A549 (cell line): ENCODE data around the gene DIO1. TPM values are rescaled to one million over a fixed set of nuclear protein-coding genes. Genes with fewer than 3 reads are reported as not detected.

Experiments used
- ATAC-seq, 2 experiments: fragments of 200-7000 bp in 1 of 2; fragments of >200 bp in 1 of 2; cut with Nextera tagmentation in 1 of 2; cut with Tn5 transposase in 1 of 2; 3 replicates each; pipeline versions ENCODE4 v1.8.0 to v1.9.1; 2018 to 2020; ENCODE audit warnings: mild to moderate bottlenecking in 1 of 2, moderate library complexity in 1 of 2
- CTCF ChIA-PET: fragments of 300-600 bp; sonication (Branson Sonifier 250); formaldehyde crosslinking; extraction: SDS; loops from one replicate; lab custom pipeline; 2021; ENCODE audit warnings: antibody characterized with exemption, inconsistent platforms; lab: Yijun Ruan, JAX
- POLR2A ChIA-PET: fragments of 350-600 bp; formaldehyde crosslinking; extraction: SDS; loops from one replicate; lab custom pipeline; 2021; ENCODE audit warnings: antibody characterized with exemption, inconsistent platforms; lab: Yijun Ruan, JAX
- DNase-seq, 2 experiments: peaks; one replicate each; pipeline versions ENCODE4 v3.0.0 to v3.0.0-alpha.2; 2011 to 2016; ENCODE audit warnings: low read depth in 1 of 2, low spot score in 1 of 2
- FAIRE-seq: peaks from 2 replicates; lab custom pipeline; 2011; peaks lifted over from hg19 to GRCh38; lab: Jason Lieb, UNC
- H3K27ac ChIP-seq, 2 experiments: fragments of >200 bp; sonication (Bioruptor Twin); formaldehyde crosslinking; 3 replicates each; pipeline ENCODE4 v1.5.1; 2016 to 2017
- H3K4me1 ChIP-seq: fragments of >200 bp; sonication (Bioruptor Twin); formaldehyde crosslinking; 3 replicates; pipeline ENCODE4 v1.6.1; 2016
- H3K4me2 ChIP-seq: fragments of >200 bp; sonication (Bioruptor Twin); formaldehyde crosslinking; 3 replicates; pipeline ENCODE4 v1.6.1; 2016
- H3K4me3 ChIP-seq: fragments of >200 bp; sonication (Bioruptor Twin); formaldehyde crosslinking; 3 replicates; pipeline ENCODE4 v1.5.1; 2016
- H3K9me3 ChIP-seq: fragments of >200 bp; sonication (Bioruptor Twin); formaldehyde crosslinking; 3 replicates; pipeline ENCODE4 v1.6.1; 2016
- EHF ChIP-seq: fragments of 250-450 bp; sonication (Bioruptor Pico); IDR thresholded peaks from 2 replicates; pipeline ENCODE4 v1.5.0; 2020; ENCODE audit warnings: mild to moderate bottlenecking
- EHMT2 ChIP-seq: fragments of 200-600 bp; sonication (generic); IDR thresholded peaks from 2 replicates; pipeline ENCODE4 v1.6.1; 2016; ENCODE audit warnings: antibody characterized with exemption, low read depth, mild to moderate bottlenecking, moderate library complexity
- EP300 ChIP-seq, 2 experiments: fragments of >200 bp; sonication (Bioruptor Twin); formaldehyde crosslinking; IDR thresholded peaks; 2 replicates in 1 of 2; 3 replicates in 1 of 2; pipeline ENCODE4 v1.6.1; 2016 to 2017
- ESRRA ChIP-seq: fragments of 150-350 bp; IDR thresholded peaks from 2 replicates; pipeline ENCODE4 v1.6.1; 2014; ENCODE audit warnings: mild to moderate bottlenecking, low read length, borderline replicate concordance
- FOSB ChIP-seq: fragments of 250-450 bp; sonication (Bioruptor Pico); IDR thresholded peaks from 2 replicates; pipeline ENCODE4 v1.5.0; 2020; ENCODE audit warnings: mild to moderate bottlenecking, moderate library complexity
- FOSL2 ChIP-seq, 2 experiments: fragments of 450-650 bp in 1 of 2; fragments of >200 bp in 1 of 2; sonication (Bioruptor Twin) in 1 of 2; formaldehyde crosslinking; IDR thresholded peaks; 2 replicates each; pipeline versions ENCODE4 v1.5.0 to v1.6.1; 2016 to 2020; ENCODE audit warnings: mild to moderate bottlenecking in 1 of 2, moderate library complexity in 1 of 2
- GATA3 ChIP-seq: IDR thresholded peaks from 2 replicates; pipeline ENCODE4 v1.6.1; 2012; ENCODE audit warnings: borderline replicate concordance
- HDAC2 ChIP-seq: fragments of 200-600 bp; sonication (generic); IDR thresholded peaks from 2 replicates; pipeline ENCODE4 v1.6.1; 2016
- HEYL ChIP-seq: fragments of 250-450 bp; sonication (Bioruptor Pico); IDR thresholded peaks from 2 replicates; pipeline ENCODE4 v1.8.0; 2021; ENCODE audit warnings: mild to moderate bottlenecking, moderate library complexity
- HOXB5 ChIP-seq: fragments of 250-450 bp; sonication (Bioruptor Pico); IDR thresholded peaks from 2 replicates; pipeline ENCODE4 v1.5.0; 2020; ENCODE audit warnings: mild to moderate bottlenecking, moderate library complexity
- KDM1A ChIP-seq: fragments of 200-600 bp; sonication (generic); IDR thresholded peaks from 2 replicates; pipeline ENCODE4 v1.6.1; 2016; ENCODE audit warnings: low read depth, mild to moderate bottlenecking
- MAFK ChIP-seq: fragments of 450-650 bp; IDR thresholded peaks from 2 replicates; pipeline ENCODE4 v1.6.1; 2014; ENCODE audit not compliant: partially characterized antibody
- MYC ChIP-seq: IDR thresholded peaks from 2 replicates; pipeline ENCODE4 v1.6.1; 2012; ENCODE audit warnings: mild to moderate bottlenecking, inconsistent platforms, low read length, improper control_type of control experiment, borderline replicate concordance
- POLR2AphosphoS2 ChIP-seq: conservative IDR thresholded peaks from 2 replicates; pipeline ENCODE4 v1.6.1; 2012; ENCODE audit warnings: low read length, improper control_type of control experiment, inconsistent platforms
- RAD21 ChIP-seq, 2 experiments: fragments of >200 bp in 1 of 2; sonication (Bioruptor Twin) in 1 of 2; formaldehyde crosslinking in 1 of 2; IDR thresholded peaks in 1 of 2; conservative IDR thresholded peaks in 1 of 2; 2 replicates in 1 of 2; 3 replicates in 1 of 2; pipeline ENCODE4 v1.6.1; 2012 to 2018; ENCODE audit warnings: inconsistent platforms in 1 of 2
- RCOR1 ChIP-seq: fragments of 150-350 bp; IDR thresholded peaks from 2 replicates; pipeline ENCODE4 v1.6.1; 2014; ENCODE audit warnings: antibody characterized with exemption, low read length, low read depth
- RFX5 ChIP-seq: fragments of 450-650 bp; IDR thresholded peaks from 2 replicates; pipeline ENCODE4 v1.7.1; 2014; ENCODE audit warnings: antibody characterized with exemption, mild to moderate bottlenecking, moderate library complexity
- ZFP36 ChIP-seq: fragments of 450-650 bp; IDR thresholded peaks from 2 replicates; pipeline ENCODE4 v1.6.1; 2014; ENCODE audit warnings: borderline replicate concordance; ENCODE audit not compliant: partially characterized antibody
- WGBS: methylation state at CpG from one replicate; pipeline ENCODE4 v1.1.6; 2017; ENCODE audit errors: missing lambda C conversion rate; 5-methylcytosine and 5-hydroxymethylcytosine counted together
- polyA plus RNA-seq, 4 experiments: library from polyadenylated mRNA; depleted of rRNA in 3 of 4; stranded (reverse); fragments of >200 nt; fragmentation: RNase III in 1 of 4; extraction: RNeasy Plus Mini Kit Qiagen cat#74134 plus additional on column Dnase treatment in 1 of 4; gene quantifications; 2 replicates in 3 of 4; 3 replicates in 1 of 4; pipeline ENCODE4 v1.2.3, GENCODE V29; 2011 to 2017
- TF ChIP-seq, protein P1 (sequence below): fragments of >200 bp; sonication (Bioruptor Twin); formaldehyde crosslinking; IDR thresholded peaks from 2 replicates; pipeline ENCODE4 v1.6.1; 2016
- TF ChIP-seq, protein P2 (sequence below): fragments of 250-450 bp; sonication (Bioruptor Pico); IDR thresholded peaks from 2 replicates; pipeline ENCODE4 v1.5.0; 2021; ENCODE audit warnings: mild to moderate bottlenecking, moderate library complexity, borderline replicate concordance
- TF ChIP-seq, protein P3 (sequence below): fragments of 250-450 bp; sonication (Bioruptor Pico); IDR thresholded peaks from 2 replicates; pipeline ENCODE4 v1.5.0; 2020; ENCODE audit warnings: low read depth, mild to moderate bottlenecking, moderate library complexity
- TF ChIP-seq, protein P4 (sequence below): fragments of >200 bp; sonication (Bioruptor Twin); formaldehyde crosslinking; IDR thresholded peaks from 3 replicates; pipeline ENCODE4 v1.6.1; 2016
- TF ChIP-seq, protein P5 (sequence below): fragments of >200 bp; sonication (Bioruptor Twin); formaldehyde crosslinking; IDR thresholded peaks from 3 replicates; pipeline ENCODE4 v1.5.1; 2016
- TF ChIP-seq, protein P6 (sequence below): IDR thresholded peaks from 2 replicates; pipeline ENCODE4 v1.6.1; 2012

Gene DIO1
- polyA plus RNA-seq, 2 of the 4 experiments (the other 2 are of a cell fraction), result 0.13 TPM; not detected in 1

DNA sequence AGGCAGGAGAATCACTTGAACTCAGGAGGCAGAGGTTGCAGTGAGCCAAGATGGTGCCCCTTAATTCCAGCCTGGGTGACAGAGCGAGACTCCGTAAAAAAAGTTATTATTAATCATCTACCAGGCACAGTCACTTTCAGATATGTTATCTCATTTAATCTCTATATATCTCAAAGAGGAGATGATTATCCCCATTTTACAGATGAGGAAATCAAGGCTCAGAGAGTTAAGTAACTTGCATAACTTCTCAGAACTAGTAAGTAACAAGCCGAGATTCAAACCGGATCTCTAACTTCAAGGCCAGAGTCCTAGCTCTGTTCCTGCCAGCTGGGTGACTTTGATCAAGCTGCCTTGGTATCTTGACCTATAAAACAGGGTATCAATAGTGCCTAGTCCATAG is 17.5 kb downstream of the DIO1 start:
- ChIA-PET POLR2A (no interaction called here), CTCF (interaction anchor here (1.2 kb wide), 1 partner anchor 48 kb away, joined by 5 read pairs; no protein-coding TSS in a partner anchor)
- TF ChIP-seq, protein P1, sequence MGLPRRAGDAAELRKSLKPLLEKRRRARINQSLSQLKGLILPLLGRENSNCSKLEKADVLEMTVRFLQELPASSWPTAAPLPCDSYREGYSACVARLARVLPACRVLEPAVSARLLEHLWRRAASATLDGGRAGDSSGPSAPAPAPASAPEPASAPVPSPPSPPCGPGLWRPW, result no peak
- TF ChIP-seq ESRRA (no peak), HEYL (CRISPR knock-in tag) (no peak), RFX5 (no peak), MAFK (no peak), KDM1A (no peak), EHF (CRISPR knock-in tag) (no peak), EP300 (IDR thresholded peaks at IDR 0.05) (no peak), GATA3 (no peak), RCOR1 (no peak), POLR2AphosphoS2 (no peak), HOXB5 (CRISPR knock-in tag) (no peak), RAD21 (conservative IDR thresholded peaks at IDR 0.05 in 1 of 2, IDR thresholded peaks at IDR 0.05 in 1 of 2) (no peak), HDAC2 (no peak)
- TF ChIP-seq, protein P2, sequence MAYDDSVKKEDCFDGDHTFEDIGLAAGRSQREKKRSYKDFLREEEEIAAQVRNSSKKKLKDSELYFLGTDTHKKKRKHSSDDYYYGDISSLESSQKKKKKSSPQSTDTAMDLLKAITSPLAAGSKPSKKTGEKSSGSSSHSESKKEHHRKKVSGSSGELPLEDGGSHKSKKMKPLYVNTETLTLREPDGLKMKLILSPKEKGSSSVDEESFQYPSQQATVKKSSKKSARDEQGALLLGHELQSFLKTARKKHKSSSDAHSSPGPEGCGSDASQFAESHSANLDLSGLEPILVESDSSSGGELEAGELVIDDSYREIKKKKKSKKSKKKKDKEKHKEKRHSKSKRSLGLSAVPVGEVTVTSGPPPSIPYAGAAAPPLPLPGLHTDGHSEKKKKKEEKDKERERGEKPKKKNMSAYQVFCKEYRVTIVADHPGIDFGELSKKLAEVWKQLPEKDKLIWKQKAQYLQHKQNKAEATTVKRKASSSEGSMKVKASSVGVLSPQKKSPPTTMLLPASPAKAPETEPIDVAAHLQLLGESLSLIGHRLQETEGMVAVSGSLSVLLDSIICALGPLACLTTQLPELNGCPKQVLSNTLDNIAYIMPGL (CRISPR knock-in tag), result no peak
- TF ChIP-seq, protein P3, sequence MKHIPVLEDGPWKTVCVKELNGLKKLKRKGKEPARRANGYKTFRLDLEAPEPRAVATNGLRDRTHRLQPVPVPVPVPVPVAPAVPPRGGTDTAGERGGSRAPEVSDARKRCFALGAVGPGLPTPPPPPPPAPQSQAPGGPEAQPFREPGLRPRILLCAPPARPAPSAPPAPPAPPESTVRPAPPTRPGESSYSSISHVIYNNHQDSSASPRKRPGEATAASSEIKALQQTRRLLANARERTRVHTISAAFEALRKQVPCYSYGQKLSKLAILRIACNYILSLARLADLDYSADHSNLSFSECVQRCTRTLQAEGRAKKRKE (CRISPR knock-in tag), result no peak
- Histone ChIP-seq H3K4me3 (no peak overlapping the region), H3K4me1 (peaks cover 12% of the 10 kb centered on the region; the same call in 2 of the 3 replicates), H3K4me2 (no peak overlapping the region), H3K9me3 (no peaks in the 10 kb centered on the region), H3K27ac (no peak overlapping the region)
- 95% methylated on average over 4 of the region's 4 CpGs for WGBS
- DNase-seq (no peak), FAIRE-seq (no peak), ATAC-seq (no peak)

DNA sequence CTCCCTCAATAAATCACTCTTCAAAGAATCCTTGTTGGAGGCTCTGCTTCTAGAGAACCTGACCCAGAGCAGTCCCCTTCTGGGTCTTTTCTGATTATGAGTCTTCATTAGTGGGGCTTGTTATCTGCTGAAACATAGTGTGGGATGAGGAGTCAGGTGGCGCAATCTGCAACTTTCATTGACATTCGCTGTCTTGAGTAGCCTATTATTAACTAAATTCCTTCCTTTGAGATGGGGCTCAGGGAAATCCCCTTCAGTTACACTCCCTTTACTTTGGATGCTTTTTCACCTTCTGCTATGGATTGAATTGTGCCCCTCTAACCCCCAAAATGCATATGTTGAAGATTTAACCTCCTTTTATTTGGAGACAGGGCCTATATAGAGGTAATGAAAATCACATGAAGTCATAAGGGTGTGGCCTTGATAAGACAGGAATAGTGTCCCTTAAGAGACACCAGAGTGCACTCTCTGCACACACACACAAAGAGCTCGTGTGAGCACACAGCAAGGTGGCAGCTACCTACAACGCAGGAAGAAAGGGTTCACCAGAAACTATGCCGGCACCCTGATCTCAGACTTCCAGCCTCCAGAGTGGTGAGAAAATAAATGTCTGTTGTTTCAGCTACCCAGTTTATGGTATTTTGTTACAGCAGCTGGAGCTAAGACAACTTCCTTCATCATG is 19.5 kb downstream of the DIO1 start:
- no peak for DNase-seq
- no peaks in the 10 kb centered on the region for H3K9me3 ChIP-seq
- H3K27ac ChIP-seq, result no peak overlapping the region
- POLR2A ChIA-PET, result no interaction called here
- CTCF ChIA-PET, result interaction anchor here (0.9 kb wide), 1 partner anchor 53 kb away, joined by 3 read pairs; no protein-coding TSS in a partner anchor
- TF ChIP-seq EHMT2 (no peak), POLR2AphosphoS2 (no peak), FOSL2 (IDR thresholded peaks at IDR 0.05) (no peak), FOSL2 (CRISPR knock-in tag; IDR thresholded peaks at IDR 0.05) (no peak), MYC (no peak), ZFP36 (no peak), RFX5 (no peak), EHF (CRISPR knock-in tag) (no peak), KDM1A (no peak), FOSB (CRISPR knock-in tag) (no peak)
- TF ChIP-seq, protein P4, sequence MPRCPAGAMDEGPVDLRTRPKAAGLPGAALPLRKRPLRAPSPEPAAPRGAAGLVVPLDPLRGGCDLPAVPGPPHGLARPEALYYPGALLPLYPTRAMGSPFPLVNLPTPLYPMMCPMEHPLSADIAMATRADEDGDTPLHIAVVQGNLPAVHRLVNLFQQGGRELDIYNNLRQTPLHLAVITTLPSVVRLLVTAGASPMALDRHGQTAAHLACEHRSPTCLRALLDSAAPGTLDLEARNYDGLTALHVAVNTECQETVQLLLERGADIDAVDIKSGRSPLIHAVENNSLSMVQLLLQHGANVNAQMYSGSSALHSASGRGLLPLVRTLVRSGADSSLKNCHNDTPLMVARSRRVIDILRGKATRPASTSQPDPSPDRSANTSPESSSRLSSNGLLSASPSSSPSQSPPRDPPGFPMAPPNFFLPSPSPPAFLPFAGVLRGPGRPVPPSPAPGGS, result no peak
- TF ChIP-seq, protein P5, sequence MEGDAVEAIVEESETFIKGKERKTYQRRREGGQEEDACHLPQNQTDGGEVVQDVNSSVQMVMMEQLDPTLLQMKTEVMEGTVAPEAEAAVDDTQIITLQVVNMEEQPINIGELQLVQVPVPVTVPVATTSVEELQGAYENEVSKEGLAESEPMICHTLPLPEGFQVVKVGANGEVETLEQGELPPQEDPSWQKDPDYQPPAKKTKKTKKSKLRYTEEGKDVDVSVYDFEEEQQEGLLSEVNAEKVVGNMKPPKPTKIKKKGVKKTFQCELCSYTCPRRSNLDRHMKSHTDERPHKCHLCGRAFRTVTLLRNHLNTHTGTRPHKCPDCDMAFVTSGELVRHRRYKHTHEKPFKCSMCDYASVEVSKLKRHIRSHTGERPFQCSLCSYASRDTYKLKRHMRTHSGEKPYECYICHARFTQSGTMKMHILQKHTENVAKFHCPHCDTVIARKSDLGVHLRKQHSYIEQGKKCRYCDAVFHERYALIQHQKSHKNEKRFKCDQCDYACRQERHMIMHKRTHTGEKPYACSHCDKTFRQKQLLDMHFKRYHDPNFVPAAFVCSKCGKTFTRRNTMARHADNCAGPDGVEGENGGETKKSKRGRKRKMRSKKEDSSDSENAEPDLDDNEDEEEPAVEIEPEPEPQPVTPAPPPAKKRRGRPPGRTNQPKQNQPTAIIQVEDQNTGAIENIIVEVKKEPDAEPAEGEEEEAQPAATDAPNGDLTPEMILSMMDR, result no peak
- TF ChIP-seq, protein P6, sequence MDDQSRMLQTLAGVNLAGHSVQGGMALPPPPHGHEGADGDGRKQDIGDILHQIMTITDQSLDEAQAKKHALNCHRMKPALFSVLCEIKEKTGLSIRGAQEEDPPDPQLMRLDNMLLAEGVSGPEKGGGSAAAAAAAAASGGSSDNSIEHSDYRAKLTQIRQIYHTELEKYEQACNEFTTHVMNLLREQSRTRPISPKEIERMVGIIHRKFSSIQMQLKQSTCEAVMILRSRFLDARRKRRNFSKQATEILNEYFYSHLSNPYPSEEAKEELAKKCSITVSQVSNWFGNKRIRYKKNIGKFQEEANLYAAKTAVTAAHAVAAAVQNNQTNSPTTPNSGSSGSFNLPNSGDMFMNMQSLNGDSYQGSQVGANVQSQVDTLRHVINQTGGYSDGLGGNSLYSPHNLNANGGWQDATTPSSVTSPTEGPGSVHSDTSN, result no peak
- TF ChIP-seq, protein P3 (CRISPR knock-in tag), result no peak
- TF ChIP-seq, all 56 proteins: peak for 0
- ATAC-seq (no peak), FAIRE-seq (no peak)
- Histone ChIP-seq H3K4me3 (no peak overlapping the region), H3K4me2 (no peak overlapping the region), H3K4me1 (peaks cover 5% of the 10 kb centered on the region; the same call in 1 of the 3 replicates)
- WGBS, result 89% methylated on average over 5 of the region's 5 CpGs
